Measurements from ENCODE around the gene NUDT7. TPM values are rescaled to one million over a fixed set of nuclear protein-coding genes. Genes with fewer than 3 reads are reported as not detected.

NUDT7 gene
- total RNA-seq, 1 donor = 5.1 TPM

- Histone ChIP-seq H2AFZ (ENCODE audit: low read length) (no peak overlapping the region), H3K79me2 (ENCODE audit: insufficient read depth, low read length) (no peaks in the 10 kb centered on the region), H3K9me3 (ENCODE audit: low read depth, low read length) (no peaks in the 10 kb centered on the region), H3K4me2 (ENCODE audit: insufficient read depth, low read length) (no peak overlapping the region), H3K4me1 (ENCODE audit: insufficient read depth, low read length) (no peaks in the 10 kb centered on the region), H3K27ac (ENCODE audit: low read depth, low read length) (no peak overlapping the region), H4K20me1 (ENCODE audit: insufficient read depth, low read length) (no peaks in the 10 kb centered on the region), H3K27me3 (ENCODE audit: insufficient read depth, low read length) (no peaks in the 10 kb centered on the region), H3K36me3 (ENCODE audit: insufficient read depth, low read length) (no peaks in the 10 kb centered on the region), H3K4me3 (ENCODE audit: insufficient read depth, low read length) (no peak overlapping the region)
- no peak for DNase-seq (ENCODE audit: insufficient read length, low spot score, missing footprints)
- TF ChIP-seq CTCF (IDR thresholded peaks at IDR 0.05; ENCODE audit: extremely low read depth, low read depth, low read length) = no peak
These were observed 38.5 kb downstream of the NUDT7 start for GRCh38 chr16:77760800-77761199.

GRCh38 chr16:77761204-77761603 lies 38.9 kb downstream of the NUDT7 start:
- no peak overlapping the region for H3K4me3 ChIP-seq (ENCODE audit: insufficient read depth, low read length)
- H4K20me1 ChIP-seq (ENCODE audit: insufficient read depth, low read length) = no peaks in the 10 kb centered on the region
- H3K36me3 ChIP-seq (ENCODE audit: insufficient read depth, low read length) = no peaks in the 10 kb centered on the region
- no peak for DNase-seq (ENCODE audit: insufficient read length, low spot score, missing footprints)
- no peaks in the 10 kb centered on the region for H3K4me1 ChIP-seq (ENCODE audit: insufficient read depth, low read length)
- H3K27me3 ChIP-seq (ENCODE audit: insufficient read depth, low read length) = no peaks in the 10 kb centered on the region
- no peak overlapping the region for H2AFZ ChIP-seq (ENCODE audit: low read length)
- TF ChIP-seq CTCF (IDR thresholded peaks at IDR 0.05; ENCODE audit: extremely low read depth, low read depth, low read length) = no peak
- H3K4me2 ChIP-seq (ENCODE audit: insufficient read depth, low read length) = no peak overlapping the region
- H3K27ac ChIP-seq (ENCODE audit: low read depth, low read length) = no peak overlapping the region
- H3K79me2 ChIP-seq (ENCODE audit: insufficient read depth, low read length) = no peaks in the 10 kb centered on the region
- H3K9me3 ChIP-seq (ENCODE audit: low read depth, low read length) = no peaks in the 10 kb centered on the region

GRCh38 chr16:77762262-77762661 lies 39.9 kb downstream of the NUDT7 start:
- H3K27me3 ChIP-seq (ENCODE audit: insufficient read depth, low read length) = no peaks in the 10 kb centered on the region

GRCh38 chr16:77763994-77764393 lies 41.7 kb downstream of the NUDT7 start:
- Histone ChIP-seq H3K27ac (ENCODE audit: low read depth, low read length) (no peak overlapping the region), H3K9me3 (ENCODE audit: low read depth, low read length) (no peaks in the 10 kb centered on the region), H4K20me1 (ENCODE audit: insufficient read depth, low read length) (no peaks in the 10 kb centered on the region), H3K36me3 (ENCODE audit: insufficient read depth, low read length) (no peaks in the 10 kb centered on the region), H3K27me3 (ENCODE audit: insufficient read depth, low read length) (no peaks in the 10 kb centered on the region), H3K4me3 (ENCODE audit: insufficient read depth, low read length) (no peak overlapping the region), H2AFZ (ENCODE audit: low read length) (no peak overlapping the region), H3K4me1 (ENCODE audit: insufficient read depth, low read length) (no peaks in the 10 kb centered on the region), H3K4me2 (ENCODE audit: insufficient read depth, low read length) (no peak overlapping the region), H3K79me2 (ENCODE audit: insufficient read depth, low read length) (no peaks in the 10 kb centered on the region)
- TF ChIP-seq CTCF (IDR thresholded peaks at IDR 0.05; ENCODE audit: extremely low read depth, low read depth, low read length) = no peak
- DNase-seq (ENCODE audit: insufficient read length, low spot score, missing footprints) = no peak

More at GRCh38 chr16:77762262-77762661, 39.9 kb downstream of the NUDT7 start:
- Histone ChIP-seq H3K36me3 (ENCODE audit: insufficient read depth, low read length) (no peaks in the 10 kb centered on the region), H2AFZ (ENCODE audit: low read length) (no peak overlapping the region), H3K79me2 (ENCODE audit: insufficient read depth, low read length) (no peaks in the 10 kb centered on the region), H3K4me3 (ENCODE audit: insufficient read depth, low read length) (no peak overlapping the region), H4K20me1 (ENCODE audit: insufficient read depth, low read length) (no peaks in the 10 kb centered on the region), H3K9me3 (ENCODE audit: low read depth, low read length) (no peaks in the 10 kb centered on the region), H3K4me2 (ENCODE audit: insufficient read depth, low read length) (no peak overlapping the region), H3K4me1 (ENCODE audit: insufficient read depth, low read length) (no peaks in the 10 kb centered on the region), H3K27ac (ENCODE audit: low read depth, low read length) (no peak overlapping the region)
- no peak for DNase-seq (ENCODE audit: insufficient read length, low spot score, missing footprints)
- no peak for TF ChIP-seq CTCF (IDR thresholded peaks at IDR 0.05; ENCODE audit: extremely low read depth, low read depth, low read length)
